Nephron (organoid): ENCODE measurements around the gene CSTB.

Source experiments
- H3K27ac Mint-ChIP-seq, 3 experiments: 2 replicates each; pipeline ENCODE4 v1.8.0; 2020; ENCODE audit warnings: mixed read lengths in 3 of 3, mild to moderate bottlenecking in 2 of 3, moderate library complexity in 1 of 3
- H3K27me3 Mint-ChIP-seq: 2 replicates; pipeline ENCODE4 v1.8.0; 2021; ENCODE audit warnings: low read depth, mild to moderate bottlenecking, moderate library complexity, mixed read lengths
- H3K36me3 Mint-ChIP-seq: 2 replicates; pipeline ENCODE4 v1.8.0; 2020; ENCODE audit warnings: low read depth, mixed read lengths
- H3K4me1 Mint-ChIP-seq: 2 replicates; pipeline ENCODE4 v1.8.0; 2020; ENCODE audit warnings: mixed read lengths
- H3K4me3 Mint-ChIP-seq, 3 experiments: 2 replicates each; pipeline ENCODE4 v1.8.0; 2020; ENCODE audit warnings: mild to moderate bottlenecking in 3 of 3, mixed read lengths in 3 of 3, moderate library complexity in 2 of 3
- H3K9me3 Mint-ChIP-seq: 2 replicates; pipeline ENCODE4 v1.8.0; 2020; ENCODE audit warnings: mixed read lengths
- TF ChIP-seq, protein P1 (sequence below), 3 experiments: fragments of 200-600 bp; sonication (generic); IDR thresholded peaks; one replicate each; pipeline ENCODE4 v1.5.0; 2021; ENCODE audit warnings: antibody characterized with exemption in 3 of 3; ENCODE audit not compliant: unreplicated experiment in 3 of 3

CSTB gene

DNA sequence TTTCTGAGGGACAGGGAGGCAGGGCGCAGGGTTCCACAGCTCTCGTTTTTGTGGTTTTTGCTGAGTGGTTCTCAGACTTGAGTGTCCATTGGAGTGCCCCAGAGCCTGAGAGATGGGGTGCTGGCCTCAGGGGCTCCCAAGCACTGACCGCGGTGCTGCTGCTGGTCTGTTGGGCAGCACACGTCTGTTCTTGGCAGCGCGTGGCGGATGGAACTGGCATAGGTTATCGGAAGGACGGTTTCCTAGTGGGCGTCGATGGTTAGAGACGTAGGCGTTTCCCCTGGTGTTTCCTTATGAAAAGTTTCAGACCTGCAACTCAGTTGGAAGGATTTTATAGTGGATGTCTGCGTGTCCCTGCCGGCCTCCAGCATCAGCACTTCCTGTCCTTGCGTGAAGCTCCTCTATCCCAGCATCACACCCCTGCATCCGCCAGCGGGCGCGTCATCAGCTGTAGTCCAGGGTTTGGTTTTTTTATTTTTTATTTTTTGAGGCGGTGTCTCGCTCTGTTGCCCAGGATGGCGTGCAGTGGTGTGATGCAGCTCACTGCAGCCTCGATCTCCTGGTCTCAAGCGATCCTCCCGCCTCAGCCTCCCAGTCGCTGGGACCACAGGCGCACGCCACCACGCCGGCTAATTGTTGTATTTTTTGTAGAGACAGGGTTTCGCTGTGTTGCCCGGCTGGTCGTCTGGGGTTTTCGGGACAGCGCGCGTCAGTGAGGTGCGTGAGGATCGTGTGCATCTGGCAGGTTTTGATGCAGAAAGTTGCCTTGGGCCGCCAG lies 25.1 kb upstream of the CSTB start:
- TF ChIP-seq, protein P1, sequence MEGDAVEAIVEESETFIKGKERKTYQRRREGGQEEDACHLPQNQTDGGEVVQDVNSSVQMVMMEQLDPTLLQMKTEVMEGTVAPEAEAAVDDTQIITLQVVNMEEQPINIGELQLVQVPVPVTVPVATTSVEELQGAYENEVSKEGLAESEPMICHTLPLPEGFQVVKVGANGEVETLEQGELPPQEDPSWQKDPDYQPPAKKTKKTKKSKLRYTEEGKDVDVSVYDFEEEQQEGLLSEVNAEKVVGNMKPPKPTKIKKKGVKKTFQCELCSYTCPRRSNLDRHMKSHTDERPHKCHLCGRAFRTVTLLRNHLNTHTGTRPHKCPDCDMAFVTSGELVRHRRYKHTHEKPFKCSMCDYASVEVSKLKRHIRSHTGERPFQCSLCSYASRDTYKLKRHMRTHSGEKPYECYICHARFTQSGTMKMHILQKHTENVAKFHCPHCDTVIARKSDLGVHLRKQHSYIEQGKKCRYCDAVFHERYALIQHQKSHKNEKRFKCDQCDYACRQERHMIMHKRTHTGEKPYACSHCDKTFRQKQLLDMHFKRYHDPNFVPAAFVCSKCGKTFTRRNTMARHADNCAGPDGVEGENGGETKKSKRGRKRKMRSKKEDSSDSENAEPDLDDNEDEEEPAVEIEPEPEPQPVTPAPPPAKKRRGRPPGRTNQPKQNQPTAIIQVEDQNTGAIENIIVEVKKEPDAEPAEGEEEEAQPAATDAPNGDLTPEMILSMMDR (IDR thresholded peaks at IDR 0.05; ENCODE audit: unreplicated experiment in 3 of 3) = no peak
- Mint-ChIP-seq H3K4me3 (no peak overlapping the region), H3K36me3 (peaks cover 58% of the 10 kb centered on the region), H3K9me3 (no peaks in the 10 kb centered on the region), H3K27ac (no peak overlapping the region), H3K4me1 (no peaks in the 10 kb centered on the region), H3K27me3 (no peaks in the 10 kb centered on the region)

DNA sequence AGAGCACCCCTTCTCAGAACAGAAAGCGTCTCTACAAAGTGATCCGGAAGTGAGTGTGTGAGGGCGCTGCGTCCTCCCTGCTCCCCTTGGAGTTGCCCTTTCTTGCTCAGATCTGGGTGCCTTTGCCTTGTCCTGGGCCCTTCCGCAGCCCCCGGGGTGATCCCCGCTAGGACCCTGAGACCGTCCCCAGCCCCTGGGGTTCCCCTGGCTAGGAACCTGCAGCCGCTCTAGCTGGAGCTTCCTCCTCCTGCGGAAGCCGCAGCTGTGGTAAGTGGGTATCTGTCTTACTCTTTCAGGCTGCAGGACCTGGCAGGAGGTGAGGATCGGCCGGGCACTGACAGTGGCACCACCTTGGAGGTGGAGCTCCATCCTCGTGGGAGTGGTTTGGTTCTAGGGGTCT lies 24.5 kb upstream of the CSTB start:
- no peak overlapping the region for H3K27ac Mint-ChIP-seq
- TF ChIP-seq, protein P1 (IDR thresholded peaks at IDR 0.05; ENCODE audit: unreplicated experiment in 3 of 3) = no peak

DNA sequence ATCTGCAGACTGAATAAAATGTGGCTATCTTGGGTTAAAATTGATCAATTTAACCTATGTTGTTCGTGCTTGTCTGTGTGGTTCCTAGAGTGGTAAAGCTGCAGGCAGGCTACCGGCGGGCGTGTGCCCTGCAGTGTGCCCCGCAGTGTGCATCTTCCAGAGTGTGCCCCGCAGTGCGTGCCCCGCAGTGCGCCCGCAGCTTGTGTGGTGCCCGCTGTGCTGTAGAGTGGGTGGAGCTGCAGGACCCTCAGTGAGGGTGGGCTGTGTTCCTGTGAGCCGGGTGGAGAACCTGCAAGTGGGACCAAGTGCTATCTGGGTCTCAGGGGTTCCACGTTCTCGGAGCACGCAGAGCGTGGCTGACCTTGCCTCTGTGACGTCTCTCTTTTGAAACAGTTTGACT lies 24.0 kb upstream of the CSTB start:
- TF ChIP-seq, protein P1 (IDR thresholded peaks at IDR 0.05; ENCODE audit: unreplicated experiment in 3 of 3) = no peak
- H3K36me3 Mint-ChIP-seq = peaks cover 59% of the 10 kb centered on the region

More for the DNA sequence above, 24.5 kb upstream of the CSTB start:
- no peaks in the 10 kb centered on the region for H3K27me3 Mint-ChIP-seq
- no peak overlapping the region for H3K4me3 Mint-ChIP-seq
- H3K4me1 Mint-ChIP-seq = no peaks in the 10 kb centered on the region
- H3K9me3 Mint-ChIP-seq = no peaks in the 10 kb centered on the region
- peaks cover 56% of the 10 kb centered on the region for H3K36me3 Mint-ChIP-seq

DNA sequence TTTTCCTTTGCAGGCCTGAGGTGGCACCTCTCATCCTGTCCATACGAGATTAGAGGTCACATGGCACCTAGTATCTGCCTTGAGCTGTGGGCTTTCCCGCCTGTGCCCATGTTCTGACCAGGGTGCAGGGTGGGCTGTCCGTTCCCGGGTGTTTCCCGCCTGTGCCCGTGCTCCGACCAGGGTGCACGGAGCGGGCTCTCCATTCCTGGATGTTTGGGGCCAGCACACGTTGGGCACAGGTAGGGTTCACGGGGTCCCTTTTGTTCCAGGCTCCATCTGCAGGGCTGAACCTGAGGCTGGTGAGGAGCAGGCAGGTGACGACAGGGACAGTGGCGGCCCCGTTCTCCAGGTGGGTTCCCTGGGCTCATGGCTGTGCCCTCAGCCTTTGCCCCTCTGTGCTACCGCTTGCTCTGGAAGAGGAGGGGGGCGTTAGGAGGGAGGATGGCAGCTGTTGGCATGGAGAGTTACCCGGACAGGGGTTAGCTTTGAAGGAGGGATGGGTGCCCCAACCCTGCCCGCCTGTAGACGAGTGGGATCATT lies 23.3 kb upstream of the CSTB start:
- Mint-ChIP-seq H3K9me3 (no peaks in the 10 kb centered on the region), H3K36me3 (peaks cover 62% of the 10 kb centered on the region), H3K4me3 (no peak overlapping the region), H3K4me1 (no peaks in the 10 kb centered on the region), H3K27ac (no peak overlapping the region), H3K27me3 (no peaks in the 10 kb centered on the region)
- TF ChIP-seq, protein P1 (IDR thresholded peaks at IDR 0.05; ENCODE audit: unreplicated experiment in 3 of 3) = no peak

More for the DNA sequence above, 24.0 kb upstream of the CSTB start:
- H3K4me3 Mint-ChIP-seq = no peak overlapping the region
- H3K27me3 Mint-ChIP-seq = no peaks in the 10 kb centered on the region
- no peaks in the 10 kb centered on the region for H3K4me1 Mint-ChIP-seq
- no peaks in the 10 kb centered on the region for H3K9me3 Mint-ChIP-seq
- no peak overlapping the region for H3K27ac Mint-ChIP-seq

DNA sequence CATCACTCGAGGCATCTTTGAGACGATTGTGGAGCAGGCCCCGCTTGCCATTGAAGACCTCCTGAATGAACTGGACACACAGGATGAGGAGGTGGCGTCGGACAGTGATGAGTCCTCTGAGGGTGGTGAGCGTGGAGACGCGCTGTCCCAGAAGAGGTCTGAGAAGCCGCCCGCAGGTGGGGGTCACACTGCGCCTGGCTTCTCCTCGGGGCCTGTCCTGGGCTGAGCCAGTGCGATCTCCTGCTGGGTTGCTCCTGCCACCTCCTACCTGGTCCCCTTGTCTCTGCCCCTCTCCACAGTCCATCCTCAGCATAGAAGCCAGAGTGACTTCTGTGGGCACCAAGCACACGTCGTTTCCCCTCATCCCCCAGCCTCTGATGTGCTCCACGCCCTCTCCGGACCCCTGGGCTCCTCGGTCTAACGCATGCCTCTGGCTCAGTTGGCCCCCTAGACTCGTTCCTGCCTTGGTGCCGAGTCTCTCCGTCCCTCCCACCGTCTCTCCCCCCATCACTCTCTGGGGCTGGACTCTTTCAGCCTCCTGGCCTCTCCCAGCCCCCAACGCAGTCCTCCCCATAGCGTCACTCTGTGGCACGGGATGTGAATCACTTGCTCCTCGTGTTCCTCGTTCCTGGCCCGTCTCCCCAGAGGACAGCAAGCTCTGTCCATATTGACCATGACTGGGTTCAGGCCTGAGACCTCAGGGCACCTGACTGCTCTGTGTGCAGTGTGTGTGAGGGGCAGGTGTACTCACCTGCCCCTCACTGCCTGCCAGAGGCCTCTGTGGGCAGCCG lies 22.0 kb upstream of the CSTB start:
- TF ChIP-seq, protein P1 (IDR thresholded peaks at IDR 0.05; ENCODE audit: unreplicated experiment in 3 of 3) = no peak
- Mint-ChIP-seq H3K4me3 (no peak overlapping the region), H3K4me1 (no peaks in the 10 kb centered on the region), H3K27me3 (no peaks in the 10 kb centered on the region), H3K9me3 (no peaks in the 10 kb centered on the region), H3K36me3 (peaks cover 62% of the 10 kb centered on the region), H3K27ac (no peak overlapping the region)
